ENCODE data around the gene GNAT3. TPM values are rescaled to one million over a fixed set of nuclear protein-coding genes. Genes with fewer than 3 reads are reported as not detected.

The GNAT3 gene
- total and polyA plus RNA-seq, 2 donors from 2014 or later = not detected

DNA sequence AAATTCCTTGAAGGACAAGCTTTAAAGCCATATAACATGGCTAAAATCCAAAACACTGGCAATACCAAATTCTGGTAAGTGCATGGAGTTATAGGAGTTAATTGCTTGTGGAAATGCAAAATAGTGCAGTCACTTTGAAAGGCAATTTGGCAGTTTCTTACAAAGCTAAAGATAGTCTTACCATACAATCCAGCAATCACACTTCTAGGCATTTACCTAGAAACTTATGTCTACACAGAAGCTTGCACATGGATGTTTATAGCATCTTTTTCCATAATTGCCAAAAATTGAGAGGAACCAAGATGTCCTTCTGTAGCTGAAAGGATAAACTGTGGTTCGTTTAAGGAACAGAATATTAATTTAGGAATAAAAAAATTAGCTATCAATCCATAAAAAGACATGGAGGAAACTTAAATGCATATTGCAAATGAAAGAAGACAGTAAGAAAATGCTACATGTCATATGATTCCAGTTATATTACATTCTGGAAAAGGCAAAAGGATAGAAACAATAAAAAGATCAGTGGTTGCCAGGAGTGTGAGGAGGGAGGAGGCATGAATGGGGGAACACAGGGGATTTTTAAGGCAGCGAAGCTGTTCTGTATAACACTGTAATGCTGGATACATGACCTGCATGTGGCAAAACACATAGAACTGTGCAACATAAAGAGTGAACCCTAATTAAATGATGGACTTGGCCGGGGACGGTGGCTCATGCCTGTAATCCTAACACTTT is 51.9 kb downstream of the GNAT3 start:
- Histone ChIP-seq H3K9me3 (ENCODE audit: control insufficient read depth in 2 of 3, insufficient read depth in 1 of 3, low read length in 3 of 3) (no peaks in the 10 kb centered on the region), H3K27me3 (ENCODE audit: control insufficient read depth, insufficient read depth, low read length) (no peaks in the 10 kb centered on the region), H3K4me3 (ENCODE audit: low read length in 3 of 3) (no peak overlapping the region), H3K4me1 (ENCODE audit: control insufficient read depth in 2 of 3, insufficient read depth in 2 of 3, low read depth in 1 of 3, low read length in 3 of 3) (no peaks in the 10 kb centered on the region), H3K9ac (ENCODE audit: low read length in 3 of 3) (no peak overlapping the region), H3K27ac (ENCODE audit: low read depth in 2 of 2, low read length in 2 of 2) (no peak overlapping the region), H3K36me3 (ENCODE audit: control insufficient read depth in 2 of 3, insufficient read depth in 3 of 3, low read length in 3 of 3) (no peaks in the 10 kb centered on the region)
- DNase-seq (no peak), FAIRE-seq (no peak)
- TF ChIP-seq, protein P1, sequence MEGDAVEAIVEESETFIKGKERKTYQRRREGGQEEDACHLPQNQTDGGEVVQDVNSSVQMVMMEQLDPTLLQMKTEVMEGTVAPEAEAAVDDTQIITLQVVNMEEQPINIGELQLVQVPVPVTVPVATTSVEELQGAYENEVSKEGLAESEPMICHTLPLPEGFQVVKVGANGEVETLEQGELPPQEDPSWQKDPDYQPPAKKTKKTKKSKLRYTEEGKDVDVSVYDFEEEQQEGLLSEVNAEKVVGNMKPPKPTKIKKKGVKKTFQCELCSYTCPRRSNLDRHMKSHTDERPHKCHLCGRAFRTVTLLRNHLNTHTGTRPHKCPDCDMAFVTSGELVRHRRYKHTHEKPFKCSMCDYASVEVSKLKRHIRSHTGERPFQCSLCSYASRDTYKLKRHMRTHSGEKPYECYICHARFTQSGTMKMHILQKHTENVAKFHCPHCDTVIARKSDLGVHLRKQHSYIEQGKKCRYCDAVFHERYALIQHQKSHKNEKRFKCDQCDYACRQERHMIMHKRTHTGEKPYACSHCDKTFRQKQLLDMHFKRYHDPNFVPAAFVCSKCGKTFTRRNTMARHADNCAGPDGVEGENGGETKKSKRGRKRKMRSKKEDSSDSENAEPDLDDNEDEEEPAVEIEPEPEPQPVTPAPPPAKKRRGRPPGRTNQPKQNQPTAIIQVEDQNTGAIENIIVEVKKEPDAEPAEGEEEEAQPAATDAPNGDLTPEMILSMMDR (IDR thresholded peaks at IDR 0.05; ENCODE audit: borderline replicate concordance, extremely low read depth, insufficient read depth) = no peak
- intact Hi-C loops (cut with DNase I) = no loop called here

DNA sequence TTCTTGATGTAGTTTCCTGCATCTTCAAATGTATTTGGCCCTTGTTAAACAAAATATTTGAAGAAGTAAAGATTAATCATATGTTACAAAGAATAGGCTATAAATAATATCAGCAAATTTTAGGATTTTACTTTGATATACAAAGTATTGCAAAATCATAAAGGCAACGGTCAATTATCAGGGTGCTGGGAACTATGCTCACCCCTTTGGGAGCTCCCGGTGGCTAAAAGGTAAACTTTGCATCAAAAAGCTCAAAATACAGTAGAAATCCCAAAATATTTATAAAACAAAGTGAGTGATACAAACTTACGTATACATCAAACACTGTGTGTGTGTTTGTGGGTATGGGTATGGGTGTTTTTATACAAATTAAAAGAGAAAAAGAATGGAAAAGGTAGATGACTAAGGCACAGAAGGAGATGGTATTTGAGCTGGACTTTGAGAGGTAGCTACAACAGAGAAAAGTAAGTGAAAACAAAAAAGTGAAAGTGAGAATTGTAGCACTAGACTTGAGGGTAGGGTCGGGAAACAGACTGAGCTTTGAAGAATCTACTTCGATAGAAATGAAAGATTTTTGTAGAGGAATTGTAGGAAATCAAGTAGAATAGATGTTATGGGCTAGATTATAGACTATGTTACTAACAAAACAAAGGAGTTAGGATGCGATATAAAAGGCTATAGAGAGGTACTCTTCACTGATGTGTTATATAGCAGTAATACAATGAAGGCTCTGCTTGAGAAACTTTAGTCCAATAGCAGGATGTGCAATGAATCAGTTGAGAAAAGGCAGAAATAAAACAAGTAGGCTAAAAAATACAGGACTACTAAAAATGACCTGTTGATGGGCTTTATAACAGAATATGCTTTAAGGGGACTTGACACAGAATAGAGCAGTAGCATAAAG is 52.8 kb downstream of the GNAT3 start:
- Histone ChIP-seq H3K36me3 (ENCODE audit: control insufficient read depth in 2 of 3, insufficient read depth in 3 of 3, low read length in 3 of 3) (no peaks in the 10 kb centered on the region), H3K4me3 (ENCODE audit: low read length in 3 of 3) (no peak overlapping the region), H3K27ac (ENCODE audit: low read depth in 2 of 2, low read length in 2 of 2) (no peak overlapping the region), H3K9ac (ENCODE audit: low read length in 3 of 3) (no peak overlapping the region), H3K9me3 (ENCODE audit: control insufficient read depth in 2 of 3, insufficient read depth in 1 of 3, low read length in 3 of 3) (no peaks in the 10 kb centered on the region), H3K4me1 (ENCODE audit: control insufficient read depth in 2 of 3, insufficient read depth in 2 of 3, low read depth in 1 of 3, low read length in 3 of 3) (no peaks in the 10 kb centered on the region), H3K27me3 (ENCODE audit: control insufficient read depth, insufficient read depth, low read length) (no peaks in the 10 kb centered on the region)
- DNase-seq (no peak), FAIRE-seq (no peak)
- TF ChIP-seq, protein P1 (IDR thresholded peaks at IDR 0.05; ENCODE audit: borderline replicate concordance, extremely low read depth, insufficient read depth) = no peak
- intact Hi-C loops (cut with DNase I) = no loop called here

DNA sequence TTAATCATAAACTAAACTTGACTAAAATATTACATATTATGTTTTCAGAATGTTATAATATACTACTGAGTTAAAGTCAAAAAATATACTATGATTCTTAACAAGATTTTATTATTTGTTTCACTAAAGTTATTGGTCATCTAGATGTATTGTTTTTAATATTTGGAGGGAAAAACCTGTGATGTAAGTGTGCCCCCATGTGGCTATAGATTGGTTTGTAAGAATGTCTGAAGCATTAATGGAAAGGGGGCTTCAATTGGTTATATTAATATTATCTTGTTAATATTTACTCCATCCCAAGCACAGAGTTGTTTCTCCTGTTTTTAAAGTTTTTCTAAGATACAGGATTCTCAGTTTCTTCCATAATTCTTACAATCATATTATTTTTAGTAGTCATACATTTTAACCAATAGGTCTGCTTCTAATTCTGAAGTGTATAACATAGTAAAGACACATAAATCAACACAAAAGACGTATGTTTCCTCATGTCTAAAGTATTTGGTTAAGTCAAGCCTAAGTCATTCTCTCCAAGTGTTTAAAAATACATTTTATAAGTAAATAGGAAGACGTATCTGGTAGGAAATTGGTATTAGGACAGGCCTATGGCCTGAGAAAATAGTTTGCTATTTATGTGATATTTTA is 58.0 kb downstream of the GNAT3 start:
- Histone ChIP-seq H3K9me3 (ENCODE audit: control insufficient read depth in 2 of 3, insufficient read depth in 1 of 3, low read length in 3 of 3) (no peaks in the 10 kb centered on the region), H3K4me3 (ENCODE audit: low read length in 3 of 3) (no peak overlapping the region), H3K27ac (ENCODE audit: low read depth in 2 of 2, low read length in 2 of 2) (no peak overlapping the region), H3K9ac (ENCODE audit: low read length in 3 of 3) (no peak overlapping the region), H3K27me3 (ENCODE audit: control insufficient read depth, insufficient read depth, low read length) (no peaks in the 10 kb centered on the region), H3K36me3 (ENCODE audit: control insufficient read depth in 2 of 3, insufficient read depth in 3 of 3, low read length in 3 of 3) (no peaks in the 10 kb centered on the region), H3K4me1 (ENCODE audit: control insufficient read depth in 2 of 3, insufficient read depth in 2 of 3, low read depth in 1 of 3, low read length in 3 of 3) (no peaks in the 10 kb centered on the region)
- intact Hi-C loops (cut with DNase I) = no loop called here
- TF ChIP-seq, protein P1 (IDR thresholded peaks at IDR 0.05; ENCODE audit: borderline replicate concordance, extremely low read depth, insufficient read depth) = peak; percentile 41
- DNase-seq = peak in 2 of 5 donors; percentile 38 to 61
- peak; percentile 95 for FAIRE-seq
